Mesodermal cell (in vitro differentiated cells): ENCODE data around the gene SLIT3.

Experiments used
- H3K27ac ChIP-seq: 2 replicates; pipeline ENCODE4 v1.7.0; 2013; ENCODE audit warnings: mild to moderate bottlenecking, low read depth, low read length, moderate library complexity; ENCODE audit not compliant: severe bottlenecking
- H3K36me3 ChIP-seq: 2 replicates; pipeline ENCODE4 v1.7.1; 2013; ENCODE audit warnings: mild to moderate bottlenecking, low read length, moderate library complexity; ENCODE audit not compliant: control insufficient read depth, insufficient read depth
- H3K4me1 ChIP-seq: one replicate; pipeline ENCODE4 v1.7.1; 2013; ENCODE audit warnings: mild to moderate bottlenecking, low read length; ENCODE audit not compliant: insufficient read depth, control insufficient read depth, poor library complexity, severe bottlenecking
- H3K4me3 ChIP-seq: 2 replicates; pipeline ENCODE4 v1.7.0; 2013; ENCODE audit warnings: low read length, control low read depth, mild to moderate bottlenecking; ENCODE audit not compliant: insufficient read depth, poor library complexity, severe bottlenecking; ENCODE audit errors: extremely low read depth
- H3K9me3 ChIP-seq: 2 replicates; pipeline ENCODE4 v1.7.1; 2013; ENCODE audit warnings: mild to moderate bottlenecking, low read length, moderate library complexity; ENCODE audit not compliant: control insufficient read depth
- WGBS, 2 experiments: methylation state at CpG; one replicate each; pipeline ENCODE4 v1.1.5; 2013; ENCODE audit warnings: missing lambda C conversion rate in 2 of 2; ENCODE audit not compliant: insufficient coverage in 2 of 2; 5-methylcytosine and 5-hydroxymethylcytosine counted together

The SLIT3 gene

GRCh38 chr5:169162407-169162806 is 138.5 kb downstream of the SLIT3 start:
- H3K27ac ChIP-seq, result no peak overlapping the region
- peaks cover 18% of the 10 kb centered on the region for H3K9me3 ChIP-seq
- H3K36me3 ChIP-seq, result no peaks in the 10 kb centered on the region
- 67 to 80% methylated on average over 1 to 3 of the region's 3 CpGs for WGBS, 2 experiments
- H3K4me3 ChIP-seq, result no peak overlapping the region
- peaks cover 27% of the 10 kb centered on the region for H3K4me1 ChIP-seq

DNA sequence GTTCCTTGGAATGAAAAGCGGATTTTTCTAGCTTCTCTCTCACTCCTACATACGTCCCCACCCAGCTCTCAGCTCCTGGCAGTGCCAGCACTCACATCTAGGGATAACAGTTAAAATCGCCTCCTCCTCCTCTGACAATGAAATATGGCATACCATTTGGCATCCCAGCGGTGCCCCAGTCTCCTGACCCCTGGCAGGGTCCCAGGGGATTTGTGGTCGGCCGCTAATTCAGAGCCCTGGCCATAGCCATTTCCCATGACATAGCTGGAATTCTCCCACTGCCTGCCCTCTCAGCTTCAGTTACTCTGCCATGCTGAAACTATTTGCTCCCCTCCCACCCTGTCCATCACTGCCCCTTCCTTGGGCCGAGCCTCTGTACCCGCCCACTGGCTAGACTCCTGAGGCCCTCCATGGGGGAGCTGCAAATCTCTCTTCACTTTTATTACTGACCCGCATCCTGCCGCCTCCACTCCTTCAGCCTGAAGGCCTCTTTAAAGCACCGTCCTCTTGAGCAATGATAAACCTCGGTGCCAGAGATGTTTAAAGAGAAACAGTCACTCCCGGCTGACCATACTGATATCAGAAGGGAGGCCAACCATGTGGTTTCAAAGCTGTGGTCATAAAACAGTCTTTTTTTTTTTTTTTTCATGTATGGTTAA is 139.8 kb downstream of the SLIT3 start:
- WGBS, 2 experiments, result 65 to 67% methylated on average over 11 to 12 of the region's 13 CpGs
- H3K9me3 ChIP-seq, result peaks cover 21% of the 10 kb centered on the region
- peak overlapping the region; percentile 87 for H3K27ac ChIP-seq
- no peaks in the 10 kb centered on the region for H3K36me3 ChIP-seq
- H3K4me3 ChIP-seq, result no peak overlapping the region
- H3K4me1 ChIP-seq, result peaks cover 27% of the 10 kb centered on the region

GRCh38 chr5:169160405-169160901 is 140.5 kb downstream of the SLIT3 start:
- 82 to 94% methylated on average over 5 of the region's 6 CpGs for WGBS, 2 experiments
- Histone ChIP-seq H3K36me3 (no peaks in the 10 kb centered on the region), H3K27ac (peak overlapping the region; percentile 87), H3K4me1 (peaks cover 27% of the 10 kb centered on the region), H3K4me3 (no peak overlapping the region), H3K9me3 (peaks cover 21% of the 10 kb centered on the region)

GRCh38 chr5:169158764-169159163 is 142.2 kb downstream of the SLIT3 start:
- Histone ChIP-seq H3K4me1 (peaks cover 22% of the 10 kb centered on the region), H3K36me3 (no peaks in the 10 kb centered on the region), H3K9me3 (peaks cover 21% of the 10 kb centered on the region), H3K27ac (no peak overlapping the region), H3K4me3 (no peak overlapping the region)
- 75% methylated on average over 2 of the region's 4 CpGs; no CpG with 5 or more reads in 1 of the 2 experiments for WGBS, 2 experiments

DNA sequence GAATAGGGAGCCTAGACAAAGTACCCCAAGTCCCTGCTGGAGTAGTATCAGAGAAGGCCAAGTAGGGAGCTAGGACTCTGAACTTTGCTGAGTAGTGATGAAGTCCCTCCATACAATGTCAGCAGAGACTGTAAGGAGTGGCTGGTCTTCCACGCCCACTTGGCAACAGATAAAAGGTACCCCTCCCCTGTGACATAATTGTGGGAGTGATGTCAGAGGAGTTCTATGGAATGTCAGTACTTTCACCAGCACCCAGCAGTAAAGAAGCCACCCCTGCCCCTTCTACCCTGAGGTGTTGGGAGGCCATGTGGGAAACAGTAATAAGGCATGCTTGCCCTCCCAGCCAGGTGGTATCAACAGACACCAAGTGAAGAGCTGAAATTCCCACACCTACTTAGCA is 143.9 kb downstream of the SLIT3 start:
- H3K9me3 ChIP-seq, result peaks cover 21% of the 10 kb centered on the region
- H3K36me3 ChIP-seq, result no peaks in the 10 kb centered on the region
- H3K27ac ChIP-seq, result no peak overlapping the region
- H3K4me3 ChIP-seq, result no peak overlapping the region
- no CpG with 5 or more reads among the region's 1 CpG for WGBS, 2 experiments
- peaks cover 19% of the 10 kb centered on the region for H3K4me1 ChIP-seq

DNA sequence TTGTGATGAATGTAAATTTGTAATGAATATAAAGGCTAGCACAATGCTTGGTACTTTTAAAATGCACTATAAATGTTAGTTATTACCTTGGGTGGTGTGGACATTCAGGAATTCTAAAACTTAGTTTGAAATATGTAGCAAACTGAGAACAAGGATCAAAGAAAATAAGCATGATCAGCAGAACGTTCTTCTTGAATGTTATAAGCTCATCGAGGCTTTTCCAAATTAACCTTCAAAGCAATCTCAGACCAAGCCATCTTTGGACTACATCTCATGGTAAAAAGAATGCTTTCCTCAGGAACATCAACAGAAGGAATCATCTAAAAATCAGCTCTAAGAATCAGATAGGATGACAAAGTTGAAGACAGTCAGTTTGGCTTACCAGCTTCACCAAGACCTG is 146.3 kb downstream of the SLIT3 start:
- peaks cover 19% of the 10 kb centered on the region for H3K9me3 ChIP-seq
- 90 to 100% methylated on average over 1 to 2 of the region's 2 CpGs for WGBS, 2 experiments
- H3K4me3 ChIP-seq, result no peak overlapping the region
- H3K4me1 ChIP-seq, result peaks cover 7% of the 10 kb centered on the region
- H3K36me3 ChIP-seq, result no peaks in the 10 kb centered on the region
- no peak overlapping the region for H3K27ac ChIP-seq

DNA sequence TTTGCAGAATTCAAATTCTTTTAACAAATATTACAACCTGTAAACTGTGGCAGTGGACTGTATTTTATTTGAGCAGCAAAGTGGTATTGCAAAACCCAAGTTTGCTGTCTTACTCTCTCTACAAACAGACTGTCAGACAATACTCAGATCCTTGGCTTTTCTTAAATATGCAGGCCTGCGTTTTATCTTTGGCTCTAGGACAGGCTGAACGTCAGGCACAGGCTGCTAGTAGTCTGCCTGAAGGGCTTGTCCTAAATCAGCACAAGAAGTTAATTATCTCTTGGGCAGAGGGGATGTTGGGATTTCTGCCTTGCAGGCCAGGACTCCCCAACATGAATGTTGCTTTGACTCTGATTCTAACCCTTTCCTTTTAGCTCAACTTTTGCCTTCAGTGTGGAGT is 147.5 kb downstream of the SLIT3 start:
- 74 to 75% methylated on average over 2 of the region's 2 CpGs for WGBS, 2 experiments
- Histone ChIP-seq H3K9me3 (peaks cover 13% of the 10 kb centered on the region), H3K27ac (peak overlapping the region; percentile 46), H3K4me1 (peaks cover 7% of the 10 kb centered on the region), H3K4me3 (no peak overlapping the region), H3K36me3 (no peaks in the 10 kb centered on the region)

GRCh38 chr5:169152946-169153345 is 148.0 kb downstream of the SLIT3 start:
- Histone ChIP-seq H3K36me3 (no peaks in the 10 kb centered on the region), H3K9me3 (peaks cover 9% of the 10 kb centered on the region), H3K27ac (peak overlapping the region; percentile 46), H3K4me1 (peaks cover 7% of the 10 kb centered on the region), H3K4me3 (no peak overlapping the region)
- 80% methylated on average over 1 to 4 of the region's 7 CpGs for WGBS, 2 experiments

DNA sequence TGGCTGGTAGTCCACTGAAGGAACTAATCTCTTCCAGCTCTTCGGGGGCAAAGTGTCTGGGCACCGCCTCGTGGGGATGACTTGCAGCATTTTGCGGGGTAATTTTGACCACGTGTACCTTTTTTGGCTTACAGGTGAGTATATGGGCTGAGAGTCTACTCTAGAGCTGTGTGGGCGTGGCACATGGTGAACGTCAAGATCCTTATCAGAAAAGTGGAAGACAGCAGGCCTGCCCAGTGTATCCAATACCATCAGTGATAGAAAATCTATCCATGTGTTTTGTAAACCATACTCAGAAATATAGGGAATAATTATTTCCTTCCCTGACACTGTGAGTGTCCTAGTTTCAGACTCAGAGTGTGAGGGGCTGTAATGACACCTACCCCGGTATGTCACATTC is 148.5 kb downstream of the SLIT3 start:
- H3K9me3 ChIP-seq, result peaks cover 4% of the 10 kb centered on the region
- WGBS, 2 experiments, result 78 to 85% methylated on average over 5 to 8 of the region's 8 CpGs

GRCh38 chr5:169151051-169151805 is 149.7 kb downstream of the SLIT3 start:
- Histone ChIP-seq H3K4me1 (peaks cover 7% of the 10 kb centered on the region), H3K27ac (no peak overlapping the region), H3K9me3 (no peaks in the 10 kb centered on the region), H3K4me3 (no peak overlapping the region), H3K36me3 (no peaks in the 10 kb centered on the region)
- 51 to 52% methylated on average over 3 to 5 of the region's 6 CpGs for WGBS, 2 experiments

More for the DNA sequence above, 148.5 kb downstream of the SLIT3 start:
- Histone ChIP-seq H3K36me3 (no peaks in the 10 kb centered on the region), H3K4me1 (peaks cover 7% of the 10 kb centered on the region), H3K4me3 (no peak overlapping the region), H3K27ac (no peak overlapping the region)

DNA sequence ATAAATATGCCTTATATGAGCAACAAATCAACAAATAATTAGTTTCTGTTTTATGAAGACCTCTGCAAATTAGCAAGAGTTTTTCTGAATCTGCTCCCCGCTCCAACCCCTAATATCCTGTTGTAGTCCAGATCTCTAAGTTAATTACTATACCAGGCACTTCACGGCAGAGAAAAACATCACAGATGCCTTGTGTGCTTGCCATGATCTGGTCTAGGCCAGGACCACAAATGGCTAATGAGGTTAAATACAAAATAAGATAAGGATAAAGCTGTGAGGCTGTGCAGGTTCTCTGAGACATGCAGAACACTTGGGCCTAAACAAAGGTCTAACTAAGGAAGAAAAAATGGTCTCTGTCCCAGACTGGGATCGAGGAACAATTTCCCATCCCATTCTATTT is 150.8 kb downstream of the SLIT3 start:
- WGBS, 2 experiments, result 80 to 100% methylated on average over 1 of the region's 3 CpGs

More for the DNA sequence above, 150.8 kb downstream of the SLIT3 start:
- peaks cover 4% of the 10 kb centered on the region for H3K4me1 ChIP-seq
- H3K36me3 ChIP-seq, result no peaks in the 10 kb centered on the region
- H3K27ac ChIP-seq, result no peak overlapping the region
- no peaks in the 10 kb centered on the region for H3K9me3 ChIP-seq
- H3K4me3 ChIP-seq, result no peak overlapping the region
